ENCODE results near the gene INSIG1. TPM values are rescaled to one million over a fixed set of nuclear protein-coding genes. Genes with fewer than 3 reads are reported as not detected.

The INSIG1 gene
- total RNA-seq, 4 donors from 2014 or later: 70.4 to 256 (median 145) TPM

DNA sequence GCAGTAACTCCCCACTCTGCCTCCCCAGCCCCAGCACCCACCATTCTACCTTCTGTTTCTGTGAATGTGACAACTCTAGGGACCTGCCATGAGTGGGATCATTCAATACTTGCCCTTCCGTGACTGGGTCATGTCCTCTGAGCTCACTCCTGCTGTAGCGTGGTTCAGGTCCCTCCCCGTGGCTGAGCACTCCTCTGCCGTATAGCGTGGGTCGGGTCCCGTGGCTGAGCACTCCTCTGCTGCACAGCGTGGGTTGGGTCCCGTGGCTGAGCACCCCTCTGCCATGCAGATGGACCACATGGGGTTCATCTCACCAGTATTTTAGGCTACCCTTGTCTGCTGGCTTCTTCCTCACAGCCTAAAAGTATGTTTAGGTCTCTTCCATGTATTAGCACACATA lies 43.0 kb downstream of the INSIG1 start:
- TF ChIP-seq, protein P1, sequence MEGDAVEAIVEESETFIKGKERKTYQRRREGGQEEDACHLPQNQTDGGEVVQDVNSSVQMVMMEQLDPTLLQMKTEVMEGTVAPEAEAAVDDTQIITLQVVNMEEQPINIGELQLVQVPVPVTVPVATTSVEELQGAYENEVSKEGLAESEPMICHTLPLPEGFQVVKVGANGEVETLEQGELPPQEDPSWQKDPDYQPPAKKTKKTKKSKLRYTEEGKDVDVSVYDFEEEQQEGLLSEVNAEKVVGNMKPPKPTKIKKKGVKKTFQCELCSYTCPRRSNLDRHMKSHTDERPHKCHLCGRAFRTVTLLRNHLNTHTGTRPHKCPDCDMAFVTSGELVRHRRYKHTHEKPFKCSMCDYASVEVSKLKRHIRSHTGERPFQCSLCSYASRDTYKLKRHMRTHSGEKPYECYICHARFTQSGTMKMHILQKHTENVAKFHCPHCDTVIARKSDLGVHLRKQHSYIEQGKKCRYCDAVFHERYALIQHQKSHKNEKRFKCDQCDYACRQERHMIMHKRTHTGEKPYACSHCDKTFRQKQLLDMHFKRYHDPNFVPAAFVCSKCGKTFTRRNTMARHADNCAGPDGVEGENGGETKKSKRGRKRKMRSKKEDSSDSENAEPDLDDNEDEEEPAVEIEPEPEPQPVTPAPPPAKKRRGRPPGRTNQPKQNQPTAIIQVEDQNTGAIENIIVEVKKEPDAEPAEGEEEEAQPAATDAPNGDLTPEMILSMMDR (IDR thresholded peaks at IDR 0.05; ENCODE audit: low read depth): no peak

DNA sequence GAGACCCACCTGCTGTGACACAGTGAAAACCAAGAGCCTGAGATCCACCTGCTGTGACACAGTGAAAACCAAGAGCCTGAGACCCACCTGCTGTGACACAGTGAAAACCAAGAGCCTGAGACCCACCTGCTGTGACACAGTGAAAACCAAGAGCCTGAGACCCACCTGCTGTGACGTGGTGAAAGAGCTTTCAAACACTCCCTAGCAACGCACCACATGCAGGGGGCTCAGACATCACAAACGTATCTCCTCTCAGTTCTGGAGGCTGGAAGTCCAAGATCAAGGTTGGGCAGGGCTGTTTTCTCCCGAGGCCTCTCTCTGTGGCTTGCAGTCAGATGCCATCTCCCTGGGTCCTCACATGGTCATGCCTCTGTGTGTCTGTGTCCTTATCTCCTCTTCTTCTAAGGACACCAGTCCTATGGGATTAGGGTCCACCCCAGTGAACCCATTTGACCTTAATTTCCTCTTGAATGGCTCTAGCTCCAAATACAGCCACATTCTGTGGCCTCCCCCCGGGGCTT lies 43.8 kb downstream of the INSIG1 start:
- TF ChIP-seq, protein P1 (IDR thresholded peaks at IDR 0.05; ENCODE audit: low read depth): no peak

DNA sequence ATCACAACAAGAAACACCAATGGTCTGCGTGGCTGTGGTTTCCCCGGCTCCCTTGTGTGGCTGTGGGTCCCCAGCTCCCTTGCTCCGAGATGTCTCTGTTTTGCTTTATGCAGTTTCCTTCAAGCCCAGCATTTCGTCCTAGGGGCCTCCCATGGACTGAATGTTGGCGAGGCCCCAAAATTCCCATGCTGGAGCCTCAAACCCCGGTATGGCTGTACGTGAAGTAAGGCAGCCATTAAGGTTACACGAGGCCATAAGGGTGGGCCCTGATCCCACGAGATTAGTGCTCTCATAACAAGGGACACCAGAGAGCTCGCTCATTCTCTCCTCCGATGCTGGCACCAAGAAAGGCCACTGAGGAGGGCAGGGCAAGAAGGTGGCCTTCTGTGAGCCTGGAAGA lies 44.6 kb downstream of the INSIG1 start:
- TF ChIP-seq, protein P1 (IDR thresholded peaks at IDR 0.05; ENCODE audit: low read depth): no peak

DNA sequence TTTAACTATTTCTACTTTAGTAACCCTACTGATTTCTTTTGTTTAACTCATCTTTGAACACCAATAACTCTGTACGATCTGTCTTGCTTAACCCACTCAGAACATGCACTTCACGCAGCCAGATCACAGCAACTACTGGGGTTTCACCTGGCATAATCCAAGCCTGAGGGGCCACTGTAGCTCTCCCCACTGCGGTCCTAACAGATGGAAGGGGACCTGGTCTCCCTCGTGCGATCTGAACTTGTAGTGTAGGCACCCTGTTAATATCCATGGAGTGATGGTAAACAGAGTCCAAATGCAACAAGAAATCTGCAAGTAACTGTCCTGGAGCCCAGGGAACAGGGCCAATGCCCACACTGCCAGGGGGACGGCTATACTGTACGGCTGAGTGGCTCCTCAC lies 45.5 kb downstream of the INSIG1 start:
- TF ChIP-seq, protein P1 (IDR thresholded peaks at IDR 0.05; ENCODE audit: low read depth): no peak

DNA sequence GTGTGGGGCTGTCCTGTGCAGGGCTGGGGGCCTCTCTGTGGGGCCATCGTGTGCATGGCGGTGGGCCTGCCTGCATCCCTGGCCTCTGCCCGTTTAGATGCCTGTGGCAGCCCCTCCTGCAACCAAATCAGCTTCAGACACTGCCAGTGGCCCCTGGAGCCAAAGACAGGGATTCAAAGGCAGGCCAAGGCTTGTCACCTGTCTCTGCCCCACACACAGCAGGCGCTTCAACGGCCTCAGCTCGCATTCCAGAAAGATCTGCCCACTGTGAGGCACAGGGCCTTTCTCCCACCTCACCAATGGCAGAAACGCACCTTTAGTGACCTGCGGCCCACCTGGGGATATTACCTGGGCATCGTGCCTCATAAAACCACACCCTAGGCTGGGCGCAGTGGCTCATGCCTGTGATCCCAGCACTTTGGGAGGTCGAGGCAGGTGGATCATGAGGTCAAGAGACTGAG lies 46.0 kb downstream of the INSIG1 start:
- TF ChIP-seq, protein P1 (IDR thresholded peaks at IDR 0.05; ENCODE audit: low read depth): no peak

DNA sequence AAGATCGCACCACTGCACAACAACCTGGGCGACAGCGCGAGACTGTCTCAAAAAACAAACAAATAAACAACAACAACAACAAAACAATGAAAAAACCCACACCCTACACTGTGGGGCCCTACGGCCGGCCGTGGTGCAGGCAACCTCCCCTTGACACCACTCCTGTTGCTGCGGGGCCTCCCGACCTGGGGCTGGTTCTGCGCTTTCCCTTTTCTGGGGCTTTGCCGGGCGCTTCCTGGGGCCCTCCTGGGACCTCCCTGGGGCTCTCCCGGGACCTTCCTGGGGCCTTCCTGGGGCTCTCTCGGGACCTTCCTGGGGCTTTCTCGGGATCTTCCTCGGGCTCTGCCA lies 46.6 kb downstream of the INSIG1 start:
- TF ChIP-seq, protein P1 (IDR thresholded peaks at IDR 0.05; ENCODE audit: low read depth): no peak

DNA sequence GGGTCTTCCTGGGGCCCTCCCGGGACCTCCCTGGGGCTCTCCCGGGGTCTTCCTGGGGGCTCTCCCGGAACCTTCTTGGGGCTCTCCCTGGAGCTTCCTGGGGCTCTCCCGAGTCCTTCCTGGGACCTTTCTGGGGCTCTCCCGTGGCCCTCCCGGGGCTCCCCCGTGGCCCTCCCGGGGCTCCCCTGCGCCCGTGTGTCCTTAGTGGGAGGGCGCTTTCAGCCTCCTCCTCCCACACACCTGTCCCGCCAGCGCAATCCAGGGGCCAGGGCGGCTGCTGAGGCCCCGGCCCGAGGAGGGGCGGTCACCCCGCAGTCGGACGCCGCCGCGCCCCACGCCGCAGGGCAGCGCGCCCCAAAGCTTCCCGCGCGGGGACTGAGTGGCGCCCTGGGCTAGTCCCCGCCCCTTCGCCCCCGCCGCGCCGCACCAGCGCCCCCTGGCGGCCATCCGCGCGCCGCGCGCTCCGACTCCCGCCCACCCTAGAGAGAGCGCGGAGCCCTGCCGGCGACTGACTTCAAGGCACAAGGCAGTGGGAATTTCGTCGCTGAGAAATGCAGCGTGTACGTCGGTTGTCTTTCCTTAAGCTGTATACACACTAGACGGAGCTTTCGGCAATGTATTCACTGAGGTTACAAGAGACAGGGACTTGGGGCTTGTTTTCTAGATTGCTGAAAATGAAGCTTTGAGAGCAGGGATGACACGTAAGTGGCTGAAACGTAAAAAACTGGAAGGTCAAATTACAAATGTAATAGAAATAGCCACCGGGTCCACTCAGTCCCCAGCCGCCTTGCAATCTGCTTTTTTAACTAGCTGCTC lies 47.1 kb downstream of the INSIG1 start:
- TF ChIP-seq, protein P1 (IDR thresholded peaks at IDR 0.05; ENCODE audit: low read depth): no peak

Data from subcutaneous adipose tissue (tissue), 4 donors.